Measurements from ENCODE around the gene S100A2. TPM values are rescaled to one million over a fixed set of nuclear protein-coding genes. Genes with fewer than 3 reads are reported as not detected.

Gene S100A2
- total and polyA plus RNA-seq, 2 of the 13 experiments (the other 11 are each of a cell fraction or from before 2014, with no cell fraction given): 1.2 TPM

DNA sequence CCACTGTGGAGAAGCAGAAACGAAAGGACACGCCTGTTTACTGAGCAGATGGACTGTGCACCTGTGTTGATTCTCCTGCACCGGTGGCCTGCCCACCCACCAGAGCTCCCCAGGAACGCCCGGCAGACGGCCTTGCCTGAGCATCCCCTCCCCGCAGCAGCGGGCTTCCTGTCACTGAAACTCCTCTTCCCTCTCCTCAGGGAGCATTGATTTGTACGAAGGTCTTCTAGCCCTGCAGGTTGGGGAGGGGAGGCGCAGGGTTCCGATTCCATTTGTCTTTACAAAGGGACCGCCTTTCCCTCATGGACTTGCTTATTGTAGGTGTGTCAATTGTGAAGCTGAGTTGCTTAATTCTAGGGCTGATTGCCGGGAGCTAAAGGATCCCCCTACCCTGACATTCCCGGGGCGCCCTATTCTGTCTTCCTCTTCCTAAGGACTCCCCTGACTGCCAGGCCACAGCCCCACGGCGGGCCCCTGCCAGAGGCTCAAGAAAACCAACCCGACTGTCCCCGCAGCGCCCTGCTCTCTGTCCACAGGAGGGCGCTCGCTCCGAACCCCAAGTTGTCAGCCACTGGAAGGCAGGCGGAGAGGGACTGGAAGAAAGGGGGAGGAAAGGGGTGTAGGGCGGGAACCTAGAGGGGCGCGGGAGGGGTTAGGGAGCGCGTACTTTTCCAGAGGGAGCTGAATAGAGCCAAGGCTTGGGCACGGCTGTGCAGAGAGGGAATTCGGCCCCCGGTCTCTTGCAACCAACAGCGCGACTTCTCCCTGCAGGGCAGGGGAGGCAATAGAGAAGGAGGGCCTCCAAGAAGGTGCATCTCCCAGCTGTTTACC lies 32.7 kb downstream of the S100A2 start (continued):
- TF ChIP-seq, protein P1, sequence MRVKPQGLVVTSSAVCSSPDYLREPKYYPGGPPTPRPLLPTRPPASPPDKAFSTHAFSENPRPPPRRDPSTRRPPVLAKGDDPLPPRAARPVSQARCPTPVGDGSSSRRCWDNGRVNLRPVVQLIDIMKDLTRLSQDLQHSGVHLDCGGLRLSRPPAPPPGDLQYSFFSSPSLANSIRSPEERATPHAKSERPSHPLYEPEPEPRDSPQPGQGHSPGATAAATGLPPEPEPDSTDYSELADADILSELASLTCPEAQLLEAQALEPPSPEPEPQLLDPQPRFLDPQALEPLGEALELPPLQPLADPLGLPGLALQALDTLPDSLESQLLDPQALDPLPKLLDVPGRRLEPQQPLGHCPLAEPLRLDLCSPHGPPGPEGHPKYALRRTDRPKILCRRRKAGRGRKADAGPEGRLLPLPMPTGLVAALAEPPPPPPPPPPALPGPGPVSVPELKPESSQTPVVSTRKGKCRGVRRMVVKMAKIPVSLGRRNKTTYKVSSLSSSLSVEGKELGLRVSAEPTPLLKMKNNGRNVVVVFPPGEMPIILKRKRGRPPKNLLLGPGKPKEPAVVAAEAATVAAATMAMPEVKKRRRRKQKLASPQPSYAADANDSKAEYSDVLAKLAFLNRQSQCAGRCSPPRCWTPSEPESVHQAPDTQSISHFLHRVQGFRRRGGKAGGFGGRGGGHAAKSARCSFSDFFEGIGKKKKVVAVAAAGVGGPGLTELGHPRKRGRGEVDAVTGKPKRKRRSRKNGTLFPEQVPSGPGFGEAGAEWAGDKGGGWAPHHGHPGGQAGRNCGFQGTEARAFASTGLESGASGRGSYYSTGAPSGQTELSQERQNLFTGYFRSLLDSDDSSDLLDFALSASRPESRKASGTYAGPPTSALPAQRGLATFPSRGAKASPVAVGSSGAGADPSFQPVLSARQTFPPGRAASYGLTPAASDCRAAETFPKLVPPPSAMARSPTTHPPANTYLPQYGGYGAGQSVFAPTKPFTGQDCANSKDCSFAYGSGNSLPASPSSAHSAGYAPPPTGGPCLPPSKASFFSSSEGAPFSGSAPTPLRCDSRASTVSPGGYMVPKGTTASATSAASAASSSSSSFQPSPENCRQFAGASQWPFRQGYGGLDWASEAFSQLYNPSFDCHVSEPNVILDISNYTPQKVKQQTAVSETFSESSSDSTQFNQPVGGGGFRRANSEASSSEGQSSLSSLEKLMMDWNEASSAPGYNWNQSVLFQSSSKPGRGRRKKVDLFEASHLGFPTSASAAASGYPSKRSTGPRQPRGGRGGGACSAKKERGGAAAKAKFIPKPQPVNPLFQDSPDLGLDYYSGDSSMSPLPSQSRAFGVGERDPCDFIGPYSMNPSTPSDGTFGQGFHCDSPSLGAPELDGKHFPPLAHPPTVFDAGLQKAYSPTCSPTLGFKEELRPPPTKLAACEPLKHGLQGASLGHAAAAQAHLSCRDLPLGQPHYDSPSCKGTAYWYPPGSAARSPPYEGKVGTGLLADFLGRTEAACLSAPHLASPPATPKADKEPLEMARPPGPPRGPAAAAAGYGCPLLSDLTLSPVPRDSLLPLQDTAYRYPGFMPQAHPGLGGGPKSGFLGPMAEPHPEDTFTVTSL (CRISPR knock-in tag; IDR thresholded peaks at IDR 0.05; ENCODE audit: borderline replicate concordance): peak; percentile 10; the same call in 1 of the 2 replicates
- no peak for TF ChIP-seq ARID2 (CRISPR knock-in tag; IDR thresholded peaks at IDR 0.05; ENCODE audit: borderline replicate concordance)
- no peak for TF ChIP-seq FOXC1 (CRISPR knock-in tag; IDR thresholded peaks at IDR 0.05; ENCODE audit: borderline replicate concordance)
- TF ChIP-seq ZSCAN29 (CRISPR knock-in tag; conservative IDR thresholded peaks at IDR 0.05): no peak
- TF ChIP-seq, protein P2, sequence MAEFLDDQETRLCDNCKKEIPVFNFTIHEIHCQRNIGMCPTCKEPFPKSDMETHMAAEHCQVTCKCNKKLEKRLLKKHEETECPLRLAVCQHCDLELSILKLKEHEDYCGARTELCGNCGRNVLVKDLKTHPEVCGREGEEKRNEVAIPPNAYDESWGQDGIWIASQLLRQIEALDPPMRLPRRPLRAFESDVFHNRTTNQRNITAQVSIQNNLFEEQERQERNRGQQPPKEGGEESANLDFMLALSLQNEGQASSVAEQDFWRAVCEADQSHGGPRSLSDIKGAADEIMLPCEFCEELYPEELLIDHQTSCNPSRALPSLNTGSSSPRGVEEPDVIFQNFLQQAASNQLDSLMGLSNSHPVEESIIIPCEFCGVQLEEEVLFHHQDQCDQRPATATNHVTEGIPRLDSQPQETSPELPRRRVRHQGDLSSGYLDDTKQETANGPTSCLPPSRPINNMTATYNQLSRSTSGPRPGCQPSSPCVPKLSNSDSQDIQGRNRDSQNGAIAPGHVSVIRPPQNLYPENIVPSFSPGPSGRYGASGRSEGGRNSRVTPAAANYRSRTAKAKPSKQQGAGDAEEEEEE (CRISPR knock-in tag; IDR thresholded peaks at IDR 0.05; ENCODE audit: borderline replicate concordance): no peak
- peak; percentile 41; the same call in 1 of the 2 replicates for TF ChIP-seq KDM1A (CRISPR knock-in tag; IDR thresholded peaks at IDR 0.05)
- TF ChIP-seq, protein P3, sequence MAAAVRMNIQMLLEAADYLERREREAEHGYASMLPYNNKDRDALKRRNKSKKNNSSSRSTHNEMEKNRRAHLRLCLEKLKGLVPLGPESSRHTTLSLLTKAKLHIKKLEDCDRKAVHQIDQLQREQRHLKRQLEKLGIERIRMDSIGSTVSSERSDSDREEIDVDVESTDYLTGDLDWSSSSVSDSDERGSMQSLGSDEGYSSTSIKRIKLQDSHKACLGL (CRISPR knock-in tag; IDR thresholded peaks at IDR 0.05): no peak
- peak; percentile 32; the same call in 1 of the 2 replicates for TF ChIP-seq ZNF605 (CRISPR knock-in tag; IDR thresholded peaks at IDR 0.05)
- TF ChIP-seq, protein P4, sequence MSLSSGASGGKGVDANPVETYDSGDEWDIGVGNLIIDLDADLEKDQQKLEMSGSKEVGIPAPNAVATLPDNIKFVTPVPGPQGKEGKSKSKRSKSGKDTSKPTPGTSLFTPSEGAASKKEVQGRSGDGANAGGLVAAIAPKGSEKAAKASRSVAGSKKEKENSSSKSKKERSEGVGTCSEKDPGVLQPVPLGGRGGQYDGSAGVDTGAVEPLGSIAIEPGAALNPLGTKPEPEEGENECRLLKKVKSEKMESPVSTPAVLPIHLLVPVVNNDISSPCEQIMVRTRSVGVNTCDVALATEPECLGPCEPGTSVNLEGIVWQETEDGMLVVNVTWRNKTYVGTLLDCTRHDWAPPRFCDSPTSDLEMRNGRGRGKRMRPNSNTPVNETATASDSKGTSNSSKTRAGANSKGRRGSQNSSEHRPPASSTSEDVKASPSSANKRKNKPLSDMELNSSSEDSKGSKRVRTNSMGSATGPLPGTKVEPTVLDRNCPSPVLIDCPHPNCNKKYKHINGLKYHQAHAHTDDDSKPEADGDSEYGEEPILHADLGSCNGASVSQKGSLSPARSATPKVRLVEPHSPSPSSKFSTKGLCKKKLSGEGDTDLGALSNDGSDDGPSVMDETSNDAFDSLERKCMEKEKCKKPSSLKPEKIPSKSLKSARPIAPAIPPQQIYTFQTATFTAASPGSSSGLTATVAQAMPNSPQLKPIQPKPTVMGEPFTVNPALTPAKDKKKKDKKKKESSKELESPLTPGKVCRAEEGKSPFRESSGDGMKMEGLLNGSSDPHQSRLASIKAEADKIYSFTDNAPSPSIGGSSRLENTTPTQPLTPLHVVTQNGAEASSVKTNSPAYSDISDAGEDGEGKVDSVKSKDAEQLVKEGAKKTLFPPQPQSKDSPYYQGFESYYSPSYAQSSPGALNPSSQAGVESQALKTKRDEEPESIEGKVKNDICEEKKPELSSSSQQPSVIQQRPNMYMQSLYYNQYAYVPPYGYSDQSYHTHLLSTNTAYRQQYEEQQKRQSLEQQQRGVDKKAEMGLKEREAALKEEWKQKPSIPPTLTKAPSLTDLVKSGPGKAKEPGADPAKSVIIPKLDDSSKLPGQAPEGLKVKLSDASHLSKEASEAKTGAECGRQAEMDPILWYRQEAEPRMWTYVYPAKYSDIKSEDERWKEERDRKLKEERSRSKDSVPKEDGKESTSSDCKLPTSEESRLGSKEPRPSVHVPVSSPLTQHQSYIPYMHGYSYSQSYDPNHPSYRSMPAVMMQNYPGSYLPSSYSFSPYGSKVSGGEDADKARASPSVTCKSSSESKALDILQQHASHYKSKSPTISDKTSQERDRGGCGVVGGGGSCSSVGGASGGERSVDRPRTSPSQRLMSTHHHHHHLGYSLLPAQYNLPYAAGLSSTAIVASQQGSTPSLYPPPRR (CRISPR knock-in tag; IDR thresholded peaks at IDR 0.05; ENCODE audit: borderline replicate concordance): no peak
- no peak for TF ChIP-seq ZNF749 (CRISPR knock-in tag; IDR thresholded peaks at IDR 0.05; ENCODE audit: borderline replicate concordance)
- no peak for TF ChIP-seq ZBTB1 (CRISPR knock-in tag; IDR thresholded peaks at IDR 0.05; ENCODE audit: borderline replicate concordance)
- no peak for TF ChIP-seq MBD4 (IDR thresholded peaks at IDR 0.05; ENCODE audit: borderline replicate concordance, low read length)
- TF ChIP-seq MAFK (conservative IDR thresholded peaks at IDR 0.05 in 1 of 2, IDR thresholded peaks at IDR 0.05 in 1 of 2; ENCODE audit: low read length in 2 of 2): no peak
- no peak for TF ChIP-seq ZNF124 (CRISPR knock-in tag; IDR thresholded peaks at IDR 0.05)
- TF ChIP-seq ZSCAN25 (CRISPR knock-in tag; IDR thresholded peaks at IDR 0.05): no peak
- TF ChIP-seq ZNF143 (CRISPR knock-in tag; IDR thresholded peaks at IDR 0.05): no peak

Measured in HepG2 (cell line).